GM15510 (cell line): ENCODE data around the gene RBPJ.

Experiments
- POLR2A ChIP-seq: IDR thresholded peaks from 3 replicates; pipeline ENCODE4 v1.6.1; 2011; ENCODE audit warnings: borderline replicate concordance; ENCODE audit not compliant: insufficient read length; ENCODE audit errors: extremely low read depth

RBPJ gene

GRCh38 chr4:26412381-26413372, 91.9 kb downstream of the RBPJ start:
- TF ChIP-seq POLR2A = no peak

- no peak for TF ChIP-seq POLR2A
Observed at GRCh38 chr4:26413582-26413981, 92.8 kb downstream of the RBPJ start.

GRCh38 chr4:26418107-26418506, 97.3 kb downstream of the RBPJ start:
- no peak for TF ChIP-seq POLR2A

- TF ChIP-seq POLR2A = no peak
Observed at GRCh38 chr4:26418850-26419249, 98.0 kb downstream of the RBPJ start.

GRCh38 chr4:26420438-26420837, 99.6 kb downstream of the RBPJ start:
- TF ChIP-seq POLR2A = no peak

- no peak for TF ChIP-seq POLR2A
Observed at GRCh38 chr4:26420913-26421312, 100.1 kb downstream of the RBPJ start.

GRCh38 chr4:26424153-26424552, 103.3 kb downstream of the RBPJ start:
- TF ChIP-seq POLR2A = no peak

GRCh38 chr4:26424838-26425237, 104.0 kb downstream of the RBPJ start:
- TF ChIP-seq POLR2A = no peak

GRCh38 chr4:26425953-26426352, 105.1 kb downstream of the RBPJ start:
- no peak for TF ChIP-seq POLR2A

GRCh38 chr4:26426892-26427291, 106.1 kb downstream of the RBPJ start:
- no peak for TF ChIP-seq POLR2A

- TF ChIP-seq POLR2A = no peak
Observed at GRCh38 chr4:26429910-26430309, 109.1 kb downstream of the RBPJ start.

GRCh38 chr4:26431461-26432180, 110.8 kb downstream of the RBPJ start:
- no peak for TF ChIP-seq POLR2A

- TF ChIP-seq POLR2A = no peak
Observed at GRCh38 chr4:26432419-26432818, 111.6 kb downstream of the RBPJ start.

GRCh38 chr4:26433556-26433955, 112.7 kb downstream of the RBPJ start:
- no peak for TF ChIP-seq POLR2A

GRCh38 chr4:26434030-26434639, 113.3 kb downstream of the RBPJ start:
- no peak for TF ChIP-seq POLR2A
